ENCODE measurements around the gene TMEM38A.
A peak's percentile ranks its signal among the peaks of the same experiment; 100 is the strongest.
"Not testable (repeated sequence)": the region's sequence is repeated elsewhere in the genome, so short reads cannot be mapped to it uniquely, and the experiment has no call there.

The TMEM38A gene

DNA sequence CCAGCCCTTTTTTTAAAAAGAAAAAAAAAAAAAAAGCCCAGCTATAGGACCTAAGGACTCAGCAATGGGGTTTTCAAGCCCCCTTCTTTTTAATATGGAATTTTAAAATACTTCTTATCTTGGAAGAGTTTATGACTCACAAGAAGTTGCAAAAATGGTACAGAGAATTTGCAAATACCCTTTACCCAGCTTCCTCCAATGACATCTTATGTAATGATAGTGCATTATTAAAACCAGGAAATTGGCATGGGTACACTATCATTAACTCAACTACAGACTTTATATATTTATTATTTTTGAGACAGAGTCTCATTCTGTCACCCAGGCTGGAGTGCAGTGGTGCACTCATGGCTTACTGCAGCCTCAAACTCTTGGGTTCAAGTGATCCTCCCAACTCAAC is 16.1 kb downstream of the TMEM38A start:
- no peak for DNase-seq (ENCODE audit: low read depth)

DNA sequence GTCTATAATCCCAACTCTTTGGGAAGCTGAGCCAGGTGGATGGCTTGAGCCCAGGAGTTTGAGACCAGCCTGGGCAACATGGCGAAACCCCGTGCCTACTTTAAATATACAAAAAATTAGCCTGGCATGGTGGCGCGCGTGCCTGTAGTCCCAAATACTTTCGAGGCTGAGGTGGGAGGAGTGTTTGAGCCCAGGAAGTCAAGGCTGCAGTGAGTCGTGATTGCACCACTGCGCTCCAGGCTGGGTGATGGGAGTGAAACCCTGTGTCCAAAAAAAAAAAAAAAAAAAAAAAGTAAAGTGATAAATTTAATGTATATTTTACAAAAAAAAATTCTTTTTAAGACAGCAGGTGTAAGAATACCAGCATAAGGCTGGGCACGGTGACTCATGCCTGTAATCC is 17.6 kb downstream of the TMEM38A start:
- no peak for DNase-seq (ENCODE audit: low read depth)

DNA sequence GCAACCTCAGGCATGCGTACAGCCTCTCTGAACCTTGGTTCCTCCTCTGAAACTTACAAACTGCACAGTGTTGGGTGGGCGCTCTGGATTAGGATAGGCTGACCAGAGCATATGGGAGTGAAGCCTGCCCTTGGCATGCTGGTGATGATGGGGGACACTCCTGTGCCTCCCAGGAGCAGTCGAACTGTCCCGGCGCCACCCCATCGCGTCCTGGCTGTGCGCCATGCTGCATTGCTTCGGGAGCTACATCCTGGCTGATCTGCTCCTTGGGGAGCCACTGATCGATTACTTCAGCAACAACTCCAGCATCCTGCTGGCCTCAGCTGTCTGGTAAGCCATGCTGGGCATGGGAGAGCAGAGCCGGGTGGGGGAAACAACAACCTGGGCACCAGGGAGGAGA is 18.9 kb downstream of the TMEM38A start:
- DNase-seq (ENCODE audit: low read depth), result no peak

DNA sequence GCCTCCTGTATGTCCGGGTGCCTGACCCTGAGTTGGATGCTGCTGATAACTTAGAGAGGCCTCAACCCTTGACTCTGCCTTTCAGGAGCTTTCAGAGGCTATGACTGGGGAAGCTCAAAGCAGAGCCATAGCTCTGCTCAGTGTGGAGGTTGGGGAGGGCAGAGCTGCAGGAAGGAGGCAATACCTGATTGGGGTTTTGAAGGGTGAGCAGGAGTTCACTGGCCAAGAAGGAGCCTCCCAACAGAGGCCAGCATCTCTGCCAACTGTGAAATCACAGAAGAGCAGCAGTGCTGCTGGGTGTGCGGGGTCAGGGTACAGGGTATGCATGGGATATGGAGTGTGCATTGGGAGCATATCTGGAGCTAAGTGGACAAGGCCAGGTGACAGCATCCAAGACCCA is 21.6 kb downstream of the TMEM38A start:
- DNase-seq (ENCODE audit: low read depth), result no peak

- DNase-seq (ENCODE audit: low read depth), result no peak
Measured at GRCh38 chr19:16684216-16684615, 23.3 kb downstream of the TMEM38A start.

DNA sequence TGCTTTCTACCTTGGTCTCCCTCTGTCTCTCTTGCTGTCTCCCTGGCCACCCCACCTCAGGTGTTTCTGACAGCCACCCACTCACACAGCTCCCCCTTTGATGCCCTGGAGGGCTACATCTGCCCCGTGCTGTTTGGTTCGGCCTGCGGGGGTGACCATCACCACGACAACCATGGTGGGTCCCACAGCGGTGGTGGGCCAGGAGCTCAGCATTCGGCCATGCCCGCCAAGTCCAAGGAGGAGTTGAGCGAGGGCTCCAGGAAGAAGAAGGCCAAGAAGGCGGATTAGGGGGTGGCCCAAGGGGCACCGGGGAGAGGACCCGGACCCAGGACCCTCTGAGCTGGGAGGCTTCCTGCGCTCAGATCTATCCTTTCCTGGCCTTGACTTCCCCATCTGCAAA is 27.1 kb downstream of the TMEM38A start:
- DNase-seq (ENCODE audit: low read depth), result no peak

GRCh38 chr19:16698914-16699313 is 38.0 kb downstream of the TMEM38A start:
- DNase-seq (ENCODE audit: low read depth), result no peak

DNA sequence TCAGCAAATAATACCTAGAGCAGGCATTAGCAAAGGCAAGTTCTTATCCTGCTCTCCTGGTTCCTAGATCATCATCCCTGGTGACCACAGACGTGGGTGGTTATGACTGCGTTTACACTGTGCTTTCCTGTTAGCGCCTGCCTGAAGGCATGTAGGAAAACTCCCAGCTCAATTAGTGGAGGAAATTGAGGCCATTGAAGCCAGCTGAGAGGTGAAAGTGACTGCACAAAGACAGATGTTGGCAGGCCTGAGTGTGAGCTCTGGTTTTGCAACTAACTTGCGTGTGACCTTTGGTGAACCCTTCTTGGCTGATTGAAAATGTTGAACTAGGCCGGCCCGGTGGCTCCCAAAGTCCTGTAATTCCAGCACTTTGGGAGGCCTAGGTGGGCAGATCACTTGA is 41.2 kb downstream of the TMEM38A start:
- DNase-seq (ENCODE audit: low read depth), result no peak

DNA sequence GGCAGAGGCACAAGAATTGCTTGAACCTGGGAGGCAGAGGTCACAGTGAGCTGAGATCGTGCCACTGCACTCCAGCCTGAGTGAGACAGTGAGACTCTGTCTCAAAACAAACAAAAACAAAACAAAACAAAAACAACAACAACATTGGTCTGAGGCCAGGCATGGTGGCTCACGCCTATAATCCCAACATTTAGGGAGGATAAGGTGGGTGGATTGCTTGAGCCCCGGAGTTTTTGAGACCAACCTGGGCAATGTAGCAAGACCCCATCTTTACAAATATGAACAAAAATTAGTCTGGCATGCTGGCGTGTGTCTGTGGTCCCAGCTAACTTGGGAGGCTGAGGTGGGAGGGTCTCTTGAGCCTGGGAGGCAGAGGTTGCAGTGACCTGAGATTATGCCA is 42.7 kb downstream of the TMEM38A start:
- DNase-seq (ENCODE audit: low read depth), result no peak

DNA sequence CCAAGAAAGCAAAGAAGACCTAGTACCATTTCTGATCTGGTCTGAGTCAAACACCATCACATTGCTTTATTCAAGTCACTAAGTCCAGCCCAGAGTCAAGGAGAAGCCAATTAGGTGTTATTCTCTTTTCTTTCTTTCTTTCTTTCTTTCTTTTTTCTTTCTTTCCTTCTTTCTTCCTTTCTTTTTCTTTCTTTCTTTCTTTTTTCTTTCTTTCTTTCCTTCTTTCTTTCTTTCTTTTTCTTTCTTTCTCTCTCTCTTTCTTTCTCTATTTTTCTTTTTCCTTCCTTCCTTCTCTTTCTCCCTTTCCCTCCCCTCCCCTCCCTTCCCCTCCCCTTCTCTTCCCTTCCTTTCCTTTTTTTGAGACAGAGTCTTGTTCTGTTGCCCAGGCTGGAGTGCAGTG is 49.9 kb downstream of the TMEM38A start:
- not testable (repeated sequence) for DNase-seq (ENCODE audit: low read depth)

DNA sequence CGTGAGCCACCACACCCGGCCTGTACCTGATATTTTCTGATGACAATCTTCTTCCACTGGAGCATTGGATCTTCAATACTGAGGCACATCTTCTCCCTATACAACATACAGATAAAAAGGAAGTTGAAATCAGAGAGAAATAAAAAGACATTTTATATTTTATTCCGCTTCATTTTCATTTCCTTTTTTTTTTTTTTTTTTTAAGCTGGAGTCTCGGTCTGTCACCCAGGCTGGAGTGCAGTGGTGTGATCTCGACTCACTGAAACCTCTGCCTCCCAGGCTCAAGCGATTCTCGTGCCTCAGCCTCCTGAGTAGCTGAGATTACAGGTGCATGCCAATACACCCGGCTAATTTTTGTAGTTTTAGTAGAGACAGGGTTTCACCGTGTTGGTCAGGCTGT is 51.4 kb downstream of the TMEM38A start:
- not testable (repeated sequence) for DNase-seq (ENCODE audit: low read depth)

DNA sequence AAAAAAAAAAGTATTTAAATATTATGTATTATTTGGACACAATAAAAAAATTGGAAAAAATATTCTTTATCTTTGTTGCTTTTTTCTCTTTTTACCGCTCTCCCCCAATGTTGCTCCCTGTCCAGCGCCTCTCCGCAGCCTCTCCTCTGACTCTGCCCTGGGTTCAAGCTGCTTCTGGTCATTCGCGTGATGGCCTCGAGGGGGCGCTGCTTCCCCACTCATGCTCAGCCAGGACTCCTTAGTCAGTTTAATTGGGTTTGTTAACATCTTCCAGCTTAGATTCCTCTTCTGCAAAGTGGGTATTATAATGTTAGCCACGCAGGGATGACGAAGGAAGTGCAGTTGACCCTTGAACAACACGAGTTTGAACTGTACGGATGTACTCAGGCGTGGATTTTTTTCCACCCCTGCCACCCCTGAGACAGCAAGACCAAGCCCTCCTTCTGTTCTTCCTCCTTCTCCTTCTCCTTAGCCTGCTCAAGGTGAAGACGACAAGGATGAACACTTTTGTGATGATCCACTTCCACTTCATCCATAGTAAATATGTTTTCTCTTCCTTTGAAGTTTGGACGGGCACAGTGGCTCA is 53.9 kb downstream of the TMEM38A start:
- DNase-seq (ENCODE audit: low read depth), result peak; percentile 29

- DNase-seq (ENCODE audit: low read depth), result no peak
Measured at GRCh38 chr19:16715611-16716010, 54.7 kb downstream of the TMEM38A start.

GRCh38 chr19:16721051-16721450 is 60.1 kb downstream of the TMEM38A start:
- DNase-seq (ENCODE audit: low read depth), result no peak

GRCh38 chr19:16722591-16722990 is 61.7 kb downstream of the TMEM38A start:
- no peak for DNase-seq (ENCODE audit: low read depth)

- no peak for DNase-seq (ENCODE audit: low read depth)
Measured at GRCh38 chr19:16726916-16727315, 66.0 kb downstream of the TMEM38A start.

DNA sequence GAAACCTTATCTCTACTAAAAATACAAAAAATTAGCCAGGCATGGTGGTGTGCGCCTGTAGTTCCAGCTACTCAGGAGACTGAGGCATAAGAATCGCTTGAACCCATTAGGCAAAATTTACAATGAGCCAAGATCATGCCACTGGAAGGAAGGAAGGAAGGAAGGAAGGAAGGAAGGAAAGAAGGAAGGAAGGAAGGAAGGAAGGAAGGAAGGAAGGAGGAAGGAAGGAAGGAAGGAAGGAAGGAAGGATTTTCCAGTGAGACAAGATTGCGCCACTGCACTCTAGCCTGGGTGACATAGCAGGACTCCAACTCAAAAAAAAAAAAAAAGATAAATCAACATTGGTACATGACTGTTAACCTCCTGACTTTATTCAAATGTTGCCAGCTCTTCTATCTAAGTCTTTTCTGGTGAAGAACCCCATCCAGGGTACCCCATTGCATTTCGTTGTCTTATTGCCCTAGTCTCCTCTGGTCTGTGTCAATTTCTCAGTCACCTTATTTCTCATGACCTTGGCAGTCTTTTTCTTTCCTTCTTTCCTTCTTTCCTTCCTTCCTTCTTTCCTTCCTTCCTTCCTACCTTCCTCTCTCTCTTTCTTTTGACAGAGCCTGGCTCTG is 74.8 kb downstream of the TMEM38A start:
- not testable (repeated sequence) for DNase-seq (ENCODE audit: low read depth)

DNA sequence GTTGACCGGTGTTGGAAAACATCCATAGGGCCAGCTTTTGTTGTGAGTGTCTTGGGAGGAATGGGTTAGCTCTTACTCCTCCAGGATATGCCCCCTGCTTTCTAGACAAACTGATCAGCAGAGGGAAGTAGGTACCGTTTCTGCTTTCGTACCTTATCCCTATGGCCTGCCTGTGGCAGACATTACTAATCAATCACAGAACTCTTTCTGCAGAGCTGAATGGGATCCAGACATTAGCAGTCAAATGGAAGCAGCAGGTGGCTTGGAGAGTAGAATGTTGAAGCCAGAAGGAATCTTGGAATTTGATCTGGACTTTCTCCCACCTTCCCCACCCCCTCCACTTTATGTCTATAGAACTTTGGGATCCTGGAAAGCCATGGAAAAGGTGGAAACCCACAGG is 75.8 kb downstream of the TMEM38A start:
- no peak for DNase-seq (ENCODE audit: low read depth)

- no peak for DNase-seq (ENCODE audit: low read depth)
Measured at GRCh38 chr19:16737911-16738310, 77.0 kb downstream of the TMEM38A start.

DNA sequence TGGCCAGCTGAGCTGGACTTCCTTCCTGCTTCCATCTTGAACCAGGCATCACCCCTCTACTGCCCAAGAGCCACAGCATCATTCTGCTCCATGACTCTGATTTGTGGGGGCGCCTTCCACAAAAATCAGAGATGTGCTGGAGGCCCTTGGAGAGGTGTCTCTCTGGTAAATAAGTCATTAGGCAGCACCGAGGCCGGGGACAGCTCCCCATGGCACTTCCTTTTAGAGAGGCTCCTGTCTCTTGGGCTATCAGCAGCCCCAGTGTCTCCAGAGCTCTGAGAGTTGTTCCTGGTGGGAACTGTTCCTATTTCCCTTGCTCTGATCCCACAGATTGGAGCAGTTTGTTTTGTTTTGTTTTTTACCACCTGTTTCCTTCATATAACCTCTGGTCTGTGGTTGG is 78.6 kb downstream of the TMEM38A start:
- DNase-seq (ENCODE audit: low read depth), result no peak

All from stimulated activated CD8-positive, alpha-beta memory T cell treated with anti-CD3 and anti-CD28 coated beads, Interleukin-7, amount 100 ng/mL, for 24 hours (primary cell).